Mesendoderm (in vitro differentiated cells): ENCODE data around the gene PASD1.
A peak's percentile ranks its signal among the peaks of the same experiment; 100 is the strongest.

Experiments
- DNase-seq: peaks from one replicate; pipeline ENCODE4 v3.0.0; 2013
- H2AK5ac ChIP-seq: 2 replicates; pipeline ENCODE4 v1.6.1; 2013; ENCODE audit warnings: low read length, inconsistent platforms
- H2BK120ac ChIP-seq: 2 replicates; pipeline ENCODE4 v1.6.1; 2013; ENCODE audit warnings: low read depth, mild to moderate bottlenecking, low read length, moderate library complexity, mixed read lengths
- H2BK15ac ChIP-seq: replicated peaks from 2 replicates; pipeline ENCODE4 v1.6.1; 2013; ENCODE audit warnings: low read depth, mild to moderate bottlenecking, moderate library complexity
- H2BK5ac ChIP-seq: 2 replicates; pipeline ENCODE4 v1.6.1; 2013; ENCODE audit warnings: low read length, inconsistent platforms
- H3K18ac ChIP-seq: 2 replicates; pipeline ENCODE4 v1.6.1; 2013; ENCODE audit warnings: mild to moderate bottlenecking, low read length, mixed read lengths
- H3K23ac ChIP-seq: one replicate; pipeline ENCODE4 v1.6.1; 2013; ENCODE audit warnings: low read length
- H3K27ac ChIP-seq: 2 replicates; pipeline ENCODE4 v1.5.1; 2013; ENCODE audit warnings: low read depth, mild to moderate bottlenecking, inconsistent platforms, low read length, moderate library complexity
- H3K27me3 ChIP-seq: 2 replicates; pipeline ENCODE4 v1.6.1; 2013; ENCODE audit warnings: low read length, control low read depth, mild to moderate bottlenecking, inconsistent platforms; ENCODE audit not compliant: insufficient read depth, poor library complexity
- H3K36me3 ChIP-seq: 2 replicates; pipeline ENCODE4 v1.6.1; 2013; ENCODE audit warnings: low read length, inconsistent platforms; ENCODE audit not compliant: control insufficient read depth, insufficient read depth
- H3K4ac ChIP-seq: one replicate; pipeline ENCODE4 v1.6.1; 2013; ENCODE audit warnings: low read depth, mild to moderate bottlenecking, low read length, moderate library complexity
- H3K4me1 ChIP-seq: 2 replicates; pipeline ENCODE4 v1.6.1; 2013; ENCODE audit warnings: low read depth, low read length, inconsistent platforms; ENCODE audit not compliant: control insufficient read depth
- H3K4me2 ChIP-seq: 2 replicates; pipeline ENCODE4 v1.6.1; 2013; ENCODE audit warnings: low read length
- H3K4me3 ChIP-seq: 2 replicates; pipeline ENCODE4 v1.5.1; 2013; ENCODE audit warnings: mild to moderate bottlenecking, low read length
- H3K56ac ChIP-seq: one replicate; pipeline ENCODE4 v1.6.1; 2013; ENCODE audit warnings: low read length
- H3K79me1 ChIP-seq: 2 replicates; pipeline ENCODE4 v1.6.1; 2013; ENCODE audit warnings: low read length, inconsistent platforms
- H3K79me2 ChIP-seq: 2 replicates; pipeline ENCODE4 v1.6.1; 2013; ENCODE audit warnings: mild to moderate bottlenecking, low read length; ENCODE audit not compliant: control insufficient read depth, insufficient read depth
- H3K9ac ChIP-seq: 2 replicates; pipeline ENCODE4 v1.6.1; 2013; ENCODE audit warnings: low read length, inconsistent platforms
- H4K5ac ChIP-seq: one replicate; pipeline ENCODE4 v1.6.1; 2013; ENCODE audit warnings: low read length
- H4K8ac ChIP-seq: one replicate; pipeline ENCODE4 v1.6.1; 2013; ENCODE audit warnings: low read depth, mild to moderate bottlenecking, control low read depth, low read length, moderate library complexity
- WGBS: extraction: QIAGEN DNeasy Blood & Tissue Kit; methylation state at CpG from one replicate; pipeline ENCODE4 v1.1.7; 2013; ENCODE audit warnings: low lambda C conversion rate, missing lambda C conversion rate; ENCODE audit not compliant: insufficient coverage; ENCODE audit errors: extremely low coverage; 5-methylcytosine and 5-hydroxymethylcytosine counted together

PASD1 gene

DNA sequence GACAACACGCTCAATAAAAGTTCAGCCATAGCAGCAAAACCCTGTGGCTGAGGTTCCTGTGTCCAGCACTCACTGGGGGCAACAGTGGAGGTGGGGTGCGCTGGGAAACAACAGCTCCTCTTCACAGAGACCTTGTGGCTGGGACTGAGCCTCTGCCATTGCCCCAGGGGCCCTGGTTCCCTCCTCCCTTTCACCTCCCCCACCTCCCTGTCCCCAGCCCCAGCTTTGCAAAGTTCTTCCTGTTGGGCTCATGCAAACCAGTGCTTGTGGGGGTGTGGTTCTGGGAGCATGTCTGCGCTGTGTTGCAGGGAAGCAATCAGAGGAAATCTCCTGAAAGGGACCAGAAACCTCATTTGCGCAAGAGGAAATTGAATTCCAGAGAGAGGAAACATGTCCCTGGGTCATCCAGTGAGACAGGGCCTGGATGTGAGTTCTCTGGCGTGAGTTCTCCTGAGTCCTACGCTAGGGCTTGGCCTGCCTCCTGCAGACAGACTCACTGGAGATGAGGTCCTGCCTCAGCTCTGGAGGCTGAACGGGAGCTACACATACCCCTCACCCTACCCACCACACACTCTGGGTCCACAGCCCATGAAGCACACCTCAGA is 159.8 kb downstream of the PASD1 start:
- Histone ChIP-seq H3K79me1 (no peaks in the 10 kb centered on the region), H3K4me2 (no peak overlapping the region), H3K27ac (no peak overlapping the region), H2BK15ac (no peak overlapping the region), H2BK120ac (no peak overlapping the region), H2BK5ac (no peak overlapping the region), H3K9ac (no peak overlapping the region), H3K4me1 (no peaks in the 10 kb centered on the region), H4K5ac (no peak overlapping the region), H4K8ac (no peak overlapping the region), H3K79me2 (no peaks in the 10 kb centered on the region), H3K4me3 (no peak overlapping the region), H3K36me3 (no peaks in the 10 kb centered on the region), H3K56ac (peak overlapping the region; percentile 34), H3K23ac (no peak overlapping the region), H3K4ac (no peak overlapping the region), H2AK5ac (no peak overlapping the region), H3K18ac (no peak overlapping the region), H3K27me3 (no peaks in the 10 kb centered on the region)
- WGBS: no CpG with 5 or more reads among the region's 7 CpGs
- peak; percentile 32 for DNase-seq

DNA sequence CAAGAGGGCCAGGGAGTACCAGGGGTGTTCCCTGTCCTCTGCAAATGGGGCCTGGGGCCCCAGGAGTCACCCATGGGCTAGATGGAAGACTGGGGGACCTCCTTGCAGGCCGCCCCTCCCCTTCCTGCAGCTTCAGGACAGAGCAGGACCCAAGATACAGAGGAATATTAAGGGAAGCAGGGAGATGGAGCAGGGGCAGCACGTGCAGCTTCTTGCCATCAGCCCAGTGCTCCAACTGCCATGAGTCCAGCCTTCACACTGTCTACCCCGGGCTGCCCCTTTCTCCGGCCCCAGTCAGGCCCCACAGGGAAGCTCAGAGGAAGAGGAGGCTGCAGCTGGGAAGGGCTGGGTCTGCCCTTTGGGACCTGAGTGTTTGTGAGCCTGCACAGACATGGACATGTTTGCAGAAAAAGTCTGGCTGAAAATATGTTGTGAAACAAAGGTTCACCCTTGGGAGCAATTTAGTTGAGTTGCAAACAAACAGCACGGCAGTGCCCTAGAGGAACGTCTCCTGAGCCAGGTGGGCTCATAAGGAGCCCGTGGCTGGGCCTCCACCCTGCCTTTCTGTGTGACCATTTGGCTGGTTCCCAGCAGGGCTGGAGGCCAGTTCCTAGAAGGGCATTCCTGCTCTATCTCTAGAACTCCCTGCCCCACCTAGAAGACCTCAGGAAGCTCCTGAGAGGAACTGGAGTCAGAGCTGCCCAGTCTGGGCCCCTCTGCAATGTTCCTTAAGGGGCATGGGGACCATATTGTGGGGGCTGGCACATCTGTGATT is 161.3 kb downstream of the PASD1 start:
- H3K4me1 ChIP-seq: no peaks in the 10 kb centered on the region
- H3K27ac ChIP-seq: no peak overlapping the region
- H3K36me3 ChIP-seq: no peaks in the 10 kb centered on the region
- no peak overlapping the region for H3K23ac ChIP-seq
- no peak overlapping the region for H3K4me3 ChIP-seq
- no peaks in the 10 kb centered on the region for H3K79me1 ChIP-seq
- no peak overlapping the region for H3K18ac ChIP-seq
- H3K9ac ChIP-seq: no peak overlapping the region
- H3K27me3 ChIP-seq: no peaks in the 10 kb centered on the region
- H2BK120ac ChIP-seq: no peak overlapping the region
- H2AK5ac ChIP-seq: no peak overlapping the region
- no peak overlapping the region for H3K4me2 ChIP-seq
- H2BK15ac ChIP-seq: no peak overlapping the region
- H3K56ac ChIP-seq: no peak overlapping the region
- no CpG with 5 or more reads among the region's 7 CpGs for WGBS
- DNase-seq: no peak
- no peaks in the 10 kb centered on the region for H3K79me2 ChIP-seq
- H4K8ac ChIP-seq: no peak overlapping the region
- H2BK5ac ChIP-seq: no peak overlapping the region
- H3K4ac ChIP-seq: no peak overlapping the region
- no peak overlapping the region for H4K5ac ChIP-seq

DNA sequence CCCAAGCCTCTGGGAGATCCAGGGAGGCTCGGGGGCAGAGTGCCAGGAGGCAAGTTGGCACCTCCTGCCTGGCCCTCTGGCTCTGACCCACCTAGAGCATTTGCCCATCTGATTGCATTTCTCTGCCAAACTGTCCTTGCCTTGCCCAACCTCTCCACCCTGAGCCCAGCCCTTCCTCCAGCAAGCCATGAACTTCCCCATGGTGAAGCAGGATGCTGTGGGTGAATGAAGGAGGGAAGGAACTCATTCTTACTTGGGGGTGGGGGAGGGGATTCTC is 161.8 kb downstream of the PASD1 start:
- H3K4me1 ChIP-seq: no peaks in the 10 kb centered on the region
- no peak overlapping the region for H3K4me2 ChIP-seq
- no peak overlapping the region for H3K4me3 ChIP-seq
- no peak overlapping the region for H3K18ac ChIP-seq
- no peak overlapping the region for H3K56ac ChIP-seq
- H3K27ac ChIP-seq: no peak overlapping the region
- H4K5ac ChIP-seq: no peak overlapping the region
- no peak overlapping the region for H3K4ac ChIP-seq
- H3K36me3 ChIP-seq: no peaks in the 10 kb centered on the region
- no peak overlapping the region for H3K9ac ChIP-seq
- no peak overlapping the region for H2BK5ac ChIP-seq
- H3K79me2 ChIP-seq: no peaks in the 10 kb centered on the region
- DNase-seq: no peak
- no peak overlapping the region for H3K23ac ChIP-seq
- H2BK120ac ChIP-seq: no peak overlapping the region
- no peak overlapping the region for H2BK15ac ChIP-seq
- H2AK5ac ChIP-seq: no peak overlapping the region
- WGBS: no CpG with 5 or more reads among the region's 1 CpG
- H3K79me1 ChIP-seq: no peaks in the 10 kb centered on the region
- no peak overlapping the region for H4K8ac ChIP-seq
- no peaks in the 10 kb centered on the region for H3K27me3 ChIP-seq
